Hepatic stellate cell (primary cell): ENCODE measurements around the gene AQP2.
A peak's percentile ranks its signal among the peaks of the same experiment; 100 is the strongest.

Experiments
- DNase-seq: peaks from one replicate; pipeline ENCODE4 v3.0.0; 2011; ENCODE audit warnings: low spot score

Gene AQP2, protein sequence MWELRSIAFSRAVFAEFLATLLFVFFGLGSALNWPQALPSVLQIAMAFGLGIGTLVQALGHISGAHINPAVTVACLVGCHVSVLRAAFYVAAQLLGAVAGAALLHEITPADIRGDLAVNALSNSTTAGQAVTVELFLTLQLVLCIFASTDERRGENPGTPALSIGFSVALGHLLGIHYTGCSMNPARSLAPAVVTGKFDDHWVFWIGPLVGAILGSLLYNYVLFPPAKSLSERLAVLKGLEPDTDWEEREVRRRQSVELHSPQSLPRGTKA

DNA sequence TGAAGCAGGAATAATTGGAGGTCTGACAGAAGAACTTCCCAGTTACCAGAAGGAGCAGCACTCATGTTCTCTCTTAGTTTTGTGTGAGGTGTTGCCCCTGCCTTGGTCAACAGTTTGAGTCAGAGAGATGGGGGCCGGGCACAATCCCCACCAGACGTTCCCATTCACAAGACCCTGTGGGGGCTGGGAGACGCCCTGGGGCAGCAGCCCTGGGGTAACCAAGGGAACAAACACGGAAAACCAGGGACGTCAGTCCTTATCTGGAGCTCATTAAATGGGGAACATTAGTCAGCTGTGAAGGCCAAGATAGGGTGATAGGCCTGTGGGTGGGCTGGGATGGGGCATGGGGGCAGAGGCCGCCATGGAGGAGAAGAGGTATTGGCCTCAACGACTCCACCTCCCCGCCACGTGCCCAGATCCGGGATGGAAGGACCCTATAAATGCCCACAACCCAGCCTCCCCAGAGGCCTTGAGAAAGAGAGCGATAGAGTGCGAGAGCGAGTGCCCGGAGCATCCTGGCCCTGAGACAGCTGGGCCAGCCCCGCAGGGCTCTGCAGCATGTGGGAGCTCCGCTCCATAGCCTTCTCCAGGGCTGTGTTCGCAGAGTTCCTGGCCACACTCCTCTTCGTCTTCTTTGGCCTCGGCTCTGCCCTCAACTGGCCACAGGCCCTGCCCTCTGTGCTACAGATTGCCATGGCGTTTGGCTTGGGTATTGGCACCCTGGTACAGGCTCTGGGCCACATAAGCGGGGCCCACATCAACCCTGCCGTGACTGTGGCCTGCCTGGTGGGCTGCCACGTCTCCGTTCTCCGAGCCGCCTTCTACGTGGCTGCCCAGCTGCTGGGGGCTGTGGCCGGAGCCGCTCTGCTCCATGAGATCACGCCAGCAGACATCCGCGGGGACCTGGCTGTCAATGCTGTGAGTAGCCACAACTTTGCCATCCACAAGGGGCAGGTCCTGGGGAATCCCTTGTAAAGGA lies at the start of gene AQP2:
TSS of gene AQP2 (plus strand) at position 465 of the 979 bp plus-strand sequence. CDS start at position 559, 94 bp downstream.
- DNase-seq: no peak

DNA sequence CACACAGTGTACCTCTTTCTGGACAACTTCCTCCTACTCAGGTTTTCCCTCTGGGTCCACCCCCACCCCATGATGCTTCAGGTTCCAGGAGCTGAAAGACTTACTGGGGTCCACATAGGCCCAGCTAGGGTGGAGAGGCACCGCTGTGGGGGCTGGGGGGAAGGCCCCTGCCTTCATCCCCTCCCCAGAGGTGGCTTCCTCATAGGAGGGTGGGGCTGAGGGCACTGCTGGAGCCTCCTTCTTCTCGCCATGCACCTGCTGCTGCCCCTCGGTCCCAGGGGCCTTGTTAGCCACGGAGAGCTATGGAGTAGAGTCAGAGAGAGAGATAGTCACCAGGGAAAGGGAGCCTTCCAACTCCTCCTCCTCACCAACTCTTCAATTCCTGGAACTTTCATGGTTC lies 49.5 kb upstream of the AQP2 start:
- DNase-seq: no peak

DNA sequence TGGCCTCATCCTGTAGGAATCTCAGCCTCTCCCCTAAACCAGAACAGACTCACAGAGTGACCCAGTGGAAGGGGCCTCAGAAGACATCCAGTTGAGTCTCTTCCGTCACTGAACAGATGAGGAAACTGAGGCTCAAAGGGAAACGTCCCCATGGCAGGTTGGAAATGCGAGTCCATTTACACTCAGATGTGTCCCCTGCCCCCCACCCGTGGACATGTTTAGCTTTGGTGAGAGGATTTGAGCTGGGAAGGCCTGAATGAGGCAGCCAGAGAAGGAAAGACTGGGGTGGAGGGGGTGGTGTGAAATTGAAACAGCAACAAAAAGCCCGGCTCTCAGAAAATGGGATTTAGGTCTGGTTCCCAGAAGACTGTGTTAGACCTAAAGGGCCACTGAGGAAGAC lies 48.6 kb upstream of the AQP2 start:
- no peak for DNase-seq

DNA sequence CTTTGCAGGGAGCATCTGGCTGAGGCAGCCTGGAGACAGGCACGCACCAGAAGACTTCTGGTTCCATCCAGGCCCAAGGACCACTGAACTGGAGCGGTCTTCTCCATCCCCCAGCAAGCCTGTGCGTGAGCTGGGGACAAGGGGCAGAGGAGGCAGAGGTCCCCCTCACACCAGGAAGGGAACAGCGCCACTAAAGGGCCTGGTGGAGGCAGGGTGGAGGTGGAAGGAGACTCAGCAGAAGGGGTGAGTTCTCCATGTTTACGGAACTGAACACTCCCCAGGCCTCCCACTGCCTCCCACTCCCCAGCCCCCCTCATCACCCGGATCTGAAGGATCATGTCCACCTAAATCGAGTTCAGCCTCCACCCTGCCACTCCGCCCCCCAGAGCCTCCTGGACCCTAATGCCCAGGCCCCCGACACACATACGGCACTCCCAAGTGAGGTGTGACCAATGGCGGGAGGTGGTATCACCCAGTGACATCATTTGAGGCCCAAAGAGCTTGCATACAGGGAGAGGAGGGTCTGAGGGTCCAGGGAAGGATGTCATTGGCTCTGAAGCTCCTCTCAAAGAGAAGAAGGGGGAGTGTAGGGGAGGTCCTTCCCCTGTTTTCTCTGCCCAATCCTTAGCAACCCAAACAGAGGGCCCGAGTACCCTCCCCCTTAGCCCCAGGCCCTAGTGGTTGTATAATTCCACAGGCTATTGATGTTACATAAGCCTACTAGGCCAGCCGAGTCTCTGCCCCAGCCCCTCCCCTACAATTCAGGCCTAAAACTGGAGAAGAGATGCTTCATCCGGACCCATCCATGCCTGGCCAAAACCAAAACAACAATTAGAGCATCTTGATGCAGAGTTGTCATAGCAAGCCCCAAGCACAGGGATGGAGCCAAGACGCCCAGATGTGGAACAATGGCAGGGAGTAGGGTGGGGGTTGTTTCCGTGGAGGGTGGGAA lies 47.9 kb upstream of the AQP2 start:
- no peak for DNase-seq

DNA sequence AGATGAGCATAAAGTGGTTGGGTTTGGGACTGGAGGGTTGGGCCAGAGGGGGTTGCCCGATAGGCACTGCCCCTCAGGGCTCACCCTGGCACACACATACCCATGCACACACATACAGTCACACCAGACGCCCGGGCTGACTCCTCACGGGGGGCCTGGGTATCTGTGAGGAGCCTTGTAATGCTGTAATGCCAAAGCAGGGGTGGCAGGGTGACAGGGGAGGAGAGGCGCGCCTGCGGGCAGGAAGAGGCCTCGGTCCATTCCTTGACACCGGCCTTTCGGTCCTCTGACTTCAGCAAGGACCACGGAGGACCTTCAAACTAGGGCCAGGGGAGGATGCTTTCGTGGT lies 47.2 kb upstream of the AQP2 start:
- DNase-seq: no peak

DNA sequence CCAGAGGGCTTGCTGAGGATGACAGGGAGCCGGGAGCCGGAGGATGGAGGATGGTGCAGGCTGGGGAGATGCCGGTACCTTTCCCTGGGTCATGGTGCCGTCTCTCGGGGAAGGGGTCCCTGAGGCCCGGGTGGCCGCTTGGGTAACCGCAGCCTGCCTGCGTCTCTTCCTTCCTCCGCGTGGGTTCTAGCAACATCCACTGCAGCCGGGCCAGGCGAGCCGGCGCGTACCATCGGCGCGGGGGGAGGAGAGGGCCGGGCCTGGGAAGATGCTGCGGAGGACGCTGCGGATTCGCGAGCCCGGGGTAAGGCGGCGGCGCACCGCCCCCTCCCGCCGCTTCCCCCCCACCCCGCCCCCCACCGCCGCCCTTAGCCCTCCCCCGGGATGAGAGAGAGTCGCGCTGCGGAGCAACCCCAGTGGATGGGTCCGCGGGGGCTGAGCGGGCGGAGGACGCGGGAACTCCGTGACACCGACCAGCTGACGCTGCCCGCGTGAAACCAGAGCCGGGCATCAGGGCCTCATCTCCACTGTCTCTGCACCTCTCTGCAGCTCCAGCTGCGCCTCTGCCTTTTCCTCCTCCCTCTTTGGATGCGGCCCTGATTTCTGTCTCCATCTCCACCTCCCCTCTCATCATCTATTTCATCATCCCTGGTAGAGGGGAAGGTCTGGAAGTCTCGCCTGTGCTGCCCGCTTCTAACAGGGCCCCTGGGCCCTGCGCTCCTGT lies 46.7 kb upstream of the AQP2 start, which contains the start of gene FAIM2:
TSS of gene FAIM2 (minus strand) at position 201 of the 724 bp plus-strand sequence. CDS start at position 93, 108 bp downstream.
- peak; percentile 78 for DNase-seq

DNA sequence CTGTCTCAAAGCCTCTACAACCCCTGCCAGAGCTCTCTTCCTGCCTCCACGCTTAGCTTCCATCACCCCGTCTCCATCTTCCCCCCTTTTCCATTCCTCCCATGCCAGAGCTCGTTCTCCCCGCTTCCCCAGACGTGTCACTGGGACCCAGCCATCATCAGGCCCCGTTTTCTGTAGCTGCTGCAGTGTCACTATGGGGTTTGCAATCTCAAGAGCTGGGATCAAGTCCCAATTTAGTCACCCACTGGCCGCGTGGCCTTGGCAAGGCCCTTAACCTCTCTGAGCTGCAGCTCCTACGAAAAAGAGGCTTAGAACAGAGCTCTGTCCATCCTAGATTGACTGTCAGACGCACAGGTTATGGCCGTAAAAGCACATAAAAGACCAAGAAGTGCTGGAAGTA lies 45.9 kb upstream of the AQP2 start:
- DNase-seq: no peak

DNA sequence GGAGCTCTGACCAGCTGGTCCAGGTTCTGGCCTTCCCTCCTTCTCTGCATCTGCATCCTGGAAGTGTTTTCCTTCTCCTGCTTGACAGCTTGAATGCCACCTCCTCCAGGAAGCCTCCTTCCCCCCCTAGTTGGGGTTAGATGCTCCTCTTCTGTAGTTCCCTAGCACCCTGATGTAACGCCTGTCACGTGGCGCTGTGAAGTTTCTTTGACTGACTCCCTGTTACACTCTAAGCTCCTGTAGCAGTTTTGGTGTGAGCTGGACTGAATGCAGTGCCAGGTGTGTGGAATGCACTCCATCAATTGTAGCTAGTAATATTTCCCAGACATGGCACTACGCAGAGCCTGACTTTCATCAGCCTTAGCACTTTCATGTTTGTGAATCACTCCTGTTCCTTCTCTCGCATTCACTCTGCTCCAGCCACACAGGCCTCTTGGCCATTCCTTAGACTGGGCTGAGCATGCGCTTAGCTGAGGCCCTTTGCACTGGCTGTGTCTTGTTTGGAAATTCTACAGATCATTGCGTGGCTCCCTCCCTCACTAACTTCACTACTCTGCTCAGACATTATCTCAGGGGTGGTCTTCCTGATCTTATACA lies 44.7 kb upstream of the AQP2 start:
- no peak for DNase-seq

DNA sequence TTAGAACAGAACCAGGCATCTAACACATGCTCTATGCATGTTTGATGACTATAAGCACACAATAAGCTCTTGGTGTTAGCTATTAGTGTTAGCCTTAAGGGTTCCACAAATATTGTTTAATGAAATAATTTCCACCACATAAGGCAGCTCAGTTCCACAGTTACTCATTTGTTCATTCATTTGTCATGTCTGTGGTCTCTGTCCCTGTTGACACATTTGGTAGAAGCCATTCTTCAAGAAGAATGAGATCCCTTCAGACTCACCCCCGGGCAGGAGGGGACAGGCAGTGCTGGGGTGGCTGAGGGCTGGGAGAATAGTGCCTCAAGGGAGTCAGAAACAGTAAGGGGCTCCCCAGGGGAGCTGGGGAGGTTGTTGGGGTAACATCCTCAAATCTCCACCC lies 43.2 kb upstream of the AQP2 start:
- no peak for DNase-seq

DNA sequence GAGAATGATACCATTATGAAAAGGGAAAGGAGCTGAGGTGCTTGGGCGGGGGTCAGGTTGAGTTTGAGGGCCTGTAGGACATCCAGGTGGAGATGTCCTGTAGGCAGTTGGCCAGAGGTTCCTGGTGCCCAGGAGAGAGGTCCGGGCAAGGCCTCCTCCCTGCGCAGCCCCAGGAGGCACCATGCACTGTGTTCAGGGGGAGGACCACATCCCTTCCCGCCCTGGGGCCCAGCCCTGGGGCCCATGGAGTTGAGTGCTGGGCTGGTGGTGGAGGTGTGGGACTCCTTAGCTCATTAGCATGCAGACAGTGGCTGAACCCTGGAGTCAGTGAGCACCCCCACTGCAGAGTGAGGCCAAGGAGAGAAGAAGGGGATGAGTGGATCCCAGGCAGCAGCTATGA lies 41.2 kb upstream of the AQP2 start:
- DNase-seq: no peak

DNA sequence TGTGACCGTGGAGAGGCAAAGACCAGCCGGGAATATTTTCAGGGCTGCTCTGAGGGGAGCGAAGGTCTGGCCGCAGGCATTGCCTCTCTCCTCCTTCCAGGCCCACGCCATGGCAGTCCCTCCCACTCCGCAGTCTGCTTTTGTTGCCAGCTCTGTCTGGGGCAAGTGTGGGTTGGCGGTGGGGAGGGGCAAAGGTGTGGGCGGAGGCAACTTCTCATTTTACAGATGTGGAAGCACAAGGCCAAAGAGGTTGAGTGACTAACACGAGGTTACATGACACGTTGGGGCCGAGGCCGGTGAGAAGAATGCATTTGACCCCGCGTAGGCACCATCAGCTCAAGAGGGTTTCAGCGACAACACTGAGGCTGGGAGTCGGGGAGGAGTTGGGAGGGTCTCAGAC lies 40.7 kb upstream of the AQP2 start:
- DNase-seq: no peak

DNA sequence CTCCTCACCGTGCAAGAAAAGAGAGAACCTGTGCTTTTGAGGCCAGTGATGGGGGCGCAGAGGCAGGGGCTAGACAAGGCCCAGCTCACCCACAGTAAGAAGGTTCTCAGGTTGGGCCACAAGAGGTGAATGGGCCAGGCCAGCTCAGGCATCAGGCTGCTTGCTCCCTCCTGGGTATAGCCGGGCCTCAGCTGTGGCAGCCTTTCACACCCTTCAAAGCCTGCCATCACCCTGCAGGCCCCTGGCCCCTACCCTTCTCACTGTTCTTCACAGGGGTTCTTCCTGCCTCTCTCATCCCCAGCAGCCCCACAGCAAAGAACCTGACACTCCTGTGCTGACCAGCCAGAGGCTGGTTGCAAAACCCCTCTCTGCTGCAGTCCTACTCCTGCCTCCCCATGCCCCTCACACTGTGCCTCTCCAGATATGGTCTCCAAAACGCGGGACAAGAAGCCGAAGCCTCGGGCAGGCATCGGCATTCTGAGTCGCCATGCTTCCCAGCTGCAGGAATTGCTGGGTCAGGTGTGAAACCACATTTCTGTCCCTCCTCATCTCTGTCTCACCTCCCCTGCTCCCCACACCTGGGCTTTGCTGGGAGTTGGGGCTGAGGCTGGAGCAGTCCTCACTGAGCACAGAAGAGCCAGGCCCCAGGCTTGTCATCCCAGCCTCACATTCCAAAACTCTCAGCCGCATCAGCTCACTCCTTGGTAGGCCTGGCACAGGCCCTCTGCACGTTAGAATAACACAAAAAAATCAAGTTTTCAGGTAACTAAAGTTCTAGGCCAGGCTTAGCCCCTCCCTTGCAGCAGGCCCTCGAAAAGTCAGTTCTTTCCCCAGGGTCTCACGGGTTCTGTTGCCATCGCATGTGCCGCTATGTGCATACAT lies 40.0 kb upstream of the AQP2 start:
- no peak for DNase-seq

DNA sequence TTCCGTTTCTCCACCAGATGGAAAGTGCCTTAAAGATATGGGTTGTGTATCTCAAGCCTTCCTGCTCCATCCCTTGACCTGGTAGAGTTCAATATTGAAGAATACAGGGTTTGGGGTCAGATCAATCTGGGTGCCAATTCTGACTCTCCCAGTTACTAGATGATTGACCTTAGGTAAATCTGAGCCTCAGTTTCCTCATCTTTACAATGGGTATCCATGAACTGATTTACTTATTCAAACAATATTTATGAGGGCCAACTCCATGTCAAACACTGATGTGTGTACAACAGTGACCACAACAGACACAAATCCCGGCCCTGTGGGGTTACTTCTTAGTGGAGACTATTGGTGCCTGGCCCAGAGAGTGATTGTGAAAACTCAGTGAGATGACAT lies 39.3 kb upstream of the AQP2 start:
- DNase-seq: no peak

DNA sequence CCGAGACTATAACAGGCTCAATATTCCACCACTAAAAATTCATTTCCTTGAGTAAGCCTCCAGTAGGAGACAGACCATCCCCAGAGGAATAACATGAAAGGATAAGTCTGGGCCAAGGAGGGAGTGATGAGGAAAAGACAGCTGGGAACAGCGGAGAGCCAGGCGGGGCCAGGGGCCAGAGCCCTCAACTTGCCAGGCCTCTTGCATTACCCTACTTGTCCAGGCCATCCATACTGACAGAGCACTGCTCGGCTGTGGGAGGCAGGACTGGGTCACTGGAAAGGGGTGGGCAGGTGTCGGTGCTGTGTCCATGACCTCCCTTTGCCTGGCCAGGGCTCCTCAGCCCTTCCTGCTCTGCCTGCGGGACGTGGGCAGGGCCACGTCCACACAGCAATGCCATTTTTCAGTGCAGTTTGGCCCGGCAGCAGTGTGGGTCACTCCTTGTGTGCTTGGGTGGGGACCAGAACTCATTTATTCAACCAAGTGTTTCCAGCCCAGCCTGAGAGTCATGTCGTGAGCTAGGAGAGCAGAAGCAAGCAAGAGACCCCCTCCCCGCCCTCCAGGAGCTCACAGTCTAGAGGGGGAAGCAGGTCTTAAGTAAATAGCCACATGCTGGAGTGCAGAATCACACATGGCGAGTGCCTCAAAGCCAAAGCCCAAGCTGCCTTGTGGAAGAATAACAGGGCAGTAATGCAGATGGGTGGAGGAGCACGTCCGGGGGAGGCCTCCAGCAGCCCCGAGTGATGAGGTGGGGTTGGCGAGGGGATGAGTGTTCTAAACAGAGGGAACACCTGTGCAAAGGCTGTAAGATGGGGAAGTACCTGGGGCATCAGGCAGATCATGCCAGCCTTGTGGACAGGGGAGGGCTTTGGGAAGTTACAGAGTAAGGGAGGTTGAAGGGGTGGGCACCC lies 37.9 kb upstream of the AQP2 start:
- DNase-seq: no peak

DNA sequence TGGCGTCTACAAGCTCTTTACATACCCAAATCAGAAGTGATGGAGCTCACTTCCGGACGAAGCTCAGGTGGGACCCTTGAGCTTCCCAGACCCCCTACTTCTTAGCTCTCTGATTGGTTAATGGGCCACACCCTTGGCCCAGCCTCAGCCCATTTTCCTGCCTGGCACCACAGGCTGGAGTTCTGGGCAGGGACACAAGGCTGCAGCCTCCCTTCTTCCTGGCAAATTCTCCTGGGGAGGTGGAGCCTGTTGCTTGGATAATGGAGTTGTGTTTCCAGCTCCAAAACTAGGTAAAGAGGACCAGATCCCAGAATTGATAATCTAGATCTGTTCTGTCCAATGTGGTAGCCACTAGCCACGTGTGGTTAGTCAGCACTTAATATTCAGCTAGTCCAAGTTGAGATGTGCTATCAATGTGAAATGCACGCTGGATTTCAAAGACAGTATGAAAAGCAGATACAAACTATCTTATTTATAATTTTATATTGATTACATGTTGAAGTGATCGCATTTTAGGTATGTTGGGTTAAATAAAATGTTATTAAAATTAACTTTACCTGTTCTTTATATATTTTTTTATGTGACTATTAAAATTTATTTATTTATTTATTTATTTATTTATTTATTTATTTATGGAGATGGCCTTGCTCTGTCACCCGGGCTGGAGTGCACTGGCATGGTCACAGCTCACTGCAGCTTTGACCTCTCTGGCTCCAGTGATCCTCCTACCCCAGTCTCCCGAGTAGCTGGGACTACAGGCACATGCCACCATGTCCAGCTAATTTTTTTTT lies 34.2 kb upstream of the AQP2 start:
- no peak for DNase-seq

DNA sequence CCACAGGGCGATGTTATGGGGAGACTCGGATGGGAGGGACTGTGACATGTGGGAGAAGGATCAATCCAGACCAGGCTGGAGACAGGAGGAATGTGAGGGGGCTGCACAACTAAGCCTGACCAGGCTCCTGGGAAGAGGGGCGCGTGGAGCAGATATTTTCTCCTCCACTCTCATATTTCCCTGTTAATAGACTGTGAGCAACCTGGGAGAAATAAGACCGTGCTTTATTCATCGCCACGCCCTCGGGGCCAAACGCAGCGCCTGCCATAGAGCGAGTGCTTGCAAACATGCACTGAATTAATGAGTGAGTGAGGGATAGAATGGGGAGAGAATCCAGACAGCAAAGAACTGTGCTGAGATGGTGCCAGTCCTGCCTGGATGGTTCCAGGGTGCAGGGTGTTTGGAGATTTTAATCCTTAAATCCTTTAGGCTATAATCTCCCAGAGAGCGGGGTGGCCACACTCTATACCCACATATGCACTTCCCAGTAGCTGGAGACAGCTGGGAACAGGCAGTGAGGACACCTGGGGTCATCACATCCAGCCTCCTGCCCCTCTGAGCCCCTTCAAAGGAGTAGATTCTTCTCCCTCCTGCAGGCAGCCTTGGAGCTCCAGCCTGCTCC lies 33.3 kb upstream of the AQP2 start:
- DNase-seq: no peak

DNA sequence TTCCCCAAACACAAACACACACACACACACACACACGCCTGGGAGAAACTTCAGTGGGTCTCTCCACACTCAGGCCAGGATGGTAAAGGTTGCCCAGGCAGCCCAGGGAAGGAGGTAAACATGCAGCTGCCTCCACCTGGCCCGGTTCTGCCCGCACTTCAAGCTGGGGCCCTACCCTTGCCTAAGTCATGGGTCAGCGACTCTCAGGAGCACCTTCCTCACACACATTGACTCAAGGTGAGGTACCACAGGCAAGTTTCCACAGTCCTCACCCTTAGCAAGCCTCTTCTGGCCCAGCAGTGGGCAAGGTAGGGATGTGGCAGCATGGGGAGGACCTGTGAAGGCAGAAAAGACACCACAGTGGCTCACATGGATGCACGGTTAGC lies 32.8 kb upstream of the AQP2 start:
- DNase-seq: no peak
